Stimulated activated CD8-positive, alpha-beta memory T cell treated with anti-CD3 and anti-CD28 coated beads, Interleukin-7, amount 100 ng/mL, for 1 hour (primary cell): ENCODE data around the gene LRFN2.

Experiments
- DNase-seq, 2 donors: peaks; one replicate each; pipeline ENCODE4 v3.0.0-alpha.2; 2020; ENCODE audit warnings: low read depth in 2 of 2

Gene LRFN2

DNA sequence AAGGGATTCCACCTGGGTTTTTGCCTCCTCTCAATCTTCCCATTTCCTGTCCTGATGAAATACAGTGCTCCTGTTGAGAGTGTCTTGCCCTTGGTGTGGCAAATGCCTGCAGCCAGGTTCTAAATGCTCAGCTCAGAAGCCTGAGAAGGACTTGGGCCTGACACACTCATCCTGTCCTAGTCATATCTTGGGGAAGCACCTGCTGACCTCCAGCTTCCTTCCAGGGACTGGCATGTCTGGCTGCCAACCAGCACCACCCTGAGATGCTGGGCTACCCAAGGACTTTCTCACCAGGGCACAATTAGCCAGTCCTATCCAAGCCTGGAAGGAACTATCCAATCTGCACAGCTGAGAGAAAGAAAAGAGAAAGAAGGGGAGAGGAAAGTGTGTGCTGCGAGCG lies 43.4 kb downstream of the LRFN2 start:
- no peak for DNase-seq

GRCh38 chr6:40543146-40543545 lies 44.0 kb downstream of the LRFN2 start:
- no peak for DNase-seq

- no peak for DNase-seq
Measured at GRCh38 chr6:40542175-40542764, 44.9 kb downstream of the LRFN2 start.

- DNase-seq = no peak
Measured at GRCh38 chr6:40541556-40542174, 45.5 kb downstream of the LRFN2 start.

DNA sequence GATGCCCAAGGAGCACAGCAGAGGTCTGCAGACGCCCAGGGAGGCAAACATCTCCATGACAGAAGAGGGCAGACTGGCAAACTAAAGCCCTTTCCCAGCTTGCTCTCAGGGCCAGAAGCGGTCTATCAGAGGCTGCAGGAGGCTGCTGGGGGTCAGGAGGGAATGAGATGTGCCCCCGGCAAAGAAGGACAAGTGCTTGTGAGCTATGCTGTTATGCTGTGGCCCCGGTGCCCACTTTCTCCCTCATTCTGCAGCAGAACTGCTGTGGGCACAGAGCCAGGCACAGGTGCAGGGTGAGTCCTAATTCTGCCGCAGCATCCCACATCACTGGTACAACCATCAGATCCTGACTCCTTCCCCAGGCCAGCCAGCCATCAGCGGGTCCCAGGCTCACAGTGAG lies 46.4 kb downstream of the LRFN2 start:
- DNase-seq = no peak

DNA sequence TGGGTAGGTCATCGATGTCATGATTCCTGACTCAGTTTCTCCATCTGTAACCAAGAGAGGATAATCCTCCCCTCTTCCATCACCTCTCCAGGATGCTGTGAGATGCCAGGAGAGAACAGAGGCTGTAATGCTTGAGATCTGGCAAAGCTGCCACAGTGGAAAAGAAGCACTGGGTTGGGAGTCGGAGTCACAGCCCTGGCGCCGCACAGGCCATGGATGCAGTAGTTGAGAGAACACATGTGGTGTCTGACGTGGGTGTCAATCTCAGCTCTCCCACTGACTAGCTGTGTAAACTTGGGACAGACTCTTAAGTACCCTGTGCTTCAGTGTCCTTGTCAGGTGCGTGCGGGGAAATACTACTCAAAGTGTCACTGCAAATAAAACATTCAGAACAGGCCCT lies 47.3 kb downstream of the LRFN2 start:
- DNase-seq = no peak

- DNase-seq = no peak
Measured at GRCh38 chr6:40538556-40538955, 48.6 kb downstream of the LRFN2 start.

- DNase-seq = no peak
Measured at GRCh38 chr6:40537446-40537845, 49.7 kb downstream of the LRFN2 start.

DNA sequence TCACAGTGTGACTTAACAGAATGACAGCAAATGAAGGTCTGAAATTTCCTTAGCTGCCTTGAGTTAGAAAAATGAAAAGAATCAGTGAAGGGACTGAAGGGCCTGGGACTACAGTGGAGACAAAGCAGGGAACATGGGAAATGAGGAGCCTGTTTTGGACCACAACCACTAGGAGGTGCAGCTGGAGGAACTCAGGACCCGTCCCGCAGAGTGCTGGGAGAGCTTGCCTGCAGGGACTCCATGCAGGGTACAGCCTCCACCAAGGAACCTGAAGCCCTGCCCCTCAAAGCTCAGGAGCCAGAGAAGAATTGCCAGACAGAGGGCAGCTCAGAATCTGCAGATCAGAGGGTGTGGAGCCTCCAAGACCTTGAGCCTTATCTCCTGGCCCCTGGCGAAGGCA lies 50.7 kb downstream of the LRFN2 start:
- DNase-seq = no peak

DNA sequence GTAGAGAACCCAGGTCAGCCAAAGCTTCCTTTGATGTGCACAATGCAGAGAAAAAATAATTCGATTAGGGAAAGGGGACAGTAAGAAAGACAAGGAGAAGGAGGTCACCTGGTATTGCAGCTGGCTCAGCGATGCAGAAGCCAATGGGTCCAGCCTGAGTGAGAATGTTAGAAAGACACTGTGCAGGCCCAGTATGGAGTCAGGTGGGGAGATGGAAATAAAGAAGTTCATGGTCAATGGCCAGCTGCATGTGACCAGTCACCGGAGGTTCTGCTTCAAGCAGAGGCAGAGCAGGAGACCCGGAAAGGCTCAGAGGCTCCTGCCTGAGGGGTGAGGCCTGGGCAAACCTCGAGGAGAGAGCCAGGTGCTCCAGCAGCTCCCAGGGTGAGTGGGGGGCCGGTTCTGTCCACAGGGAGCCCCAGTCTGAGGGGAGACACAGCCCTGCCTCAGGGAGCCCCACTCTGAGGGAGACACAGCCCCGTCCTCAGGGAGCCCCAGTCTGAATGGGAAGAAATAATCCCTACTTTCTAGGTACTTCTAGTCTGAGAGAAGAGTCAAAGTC lies 51.3 kb downstream of the LRFN2 start:
- no peak for DNase-seq

- no peak for DNase-seq
Measured at GRCh38 chr6:40535110-40535818, 51.9 kb downstream of the LRFN2 start.

DNA sequence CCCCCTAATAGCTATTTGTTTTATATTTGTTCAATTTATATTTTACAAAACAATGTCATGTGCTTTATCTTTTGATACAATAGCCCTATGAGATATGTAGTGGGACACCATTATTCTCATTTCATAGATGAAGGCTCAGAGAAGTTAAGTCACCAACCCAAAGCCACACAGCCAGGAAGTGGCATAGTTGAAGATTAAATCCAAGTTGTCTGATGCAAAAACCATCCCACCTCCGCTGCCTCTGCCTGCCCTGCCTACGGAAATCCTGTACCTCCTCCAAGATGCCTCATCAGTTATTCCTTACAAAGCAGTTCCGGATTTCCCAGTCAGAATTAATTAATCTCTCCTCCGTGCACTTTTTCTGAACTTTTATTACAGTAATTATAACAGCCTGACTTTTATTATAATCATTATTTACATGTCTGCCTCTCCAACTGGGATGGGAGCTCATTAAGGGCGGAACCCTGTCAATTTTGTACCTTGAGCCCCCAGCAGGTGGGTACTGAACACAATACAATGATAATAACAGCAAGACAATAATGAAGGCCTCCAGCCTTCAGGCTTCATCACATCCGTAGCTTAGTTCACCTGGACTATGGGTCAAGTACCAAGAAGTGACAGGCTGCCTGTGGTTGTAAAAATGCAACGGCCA lies 54.7 kb downstream of the LRFN2 start:
- no peak for DNase-seq

DNA sequence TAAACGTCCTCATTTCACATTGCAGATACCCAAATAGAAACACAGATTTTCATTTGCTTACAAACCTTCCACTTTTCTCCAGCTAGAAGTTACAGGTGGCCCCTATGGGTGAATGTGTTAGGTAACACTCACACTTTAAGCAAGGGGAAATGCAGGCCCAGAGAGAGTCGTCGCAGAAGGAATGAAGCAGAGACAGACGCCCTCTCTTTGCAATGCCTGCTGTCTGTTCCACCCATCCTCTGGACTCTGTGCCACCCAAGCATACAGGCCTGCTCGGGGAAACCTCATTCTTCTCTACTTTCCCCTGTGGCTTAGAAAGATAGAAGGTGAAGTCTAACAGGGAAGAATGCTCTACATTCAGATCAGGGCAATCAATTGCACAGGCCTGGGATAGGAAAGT lies 57.2 kb downstream of the LRFN2 start:
- DNase-seq = no peak

- no peak for DNase-seq
Measured at GRCh38 chr6:40529040-40529439, 58.1 kb downstream of the LRFN2 start.

GRCh38 chr6:40528051-40528450 lies 59.1 kb downstream of the LRFN2 start:
- no peak for DNase-seq

- DNase-seq = no peak
Measured at GRCh38 chr6:40526036-40526435, 61.1 kb downstream of the LRFN2 start.

DNA sequence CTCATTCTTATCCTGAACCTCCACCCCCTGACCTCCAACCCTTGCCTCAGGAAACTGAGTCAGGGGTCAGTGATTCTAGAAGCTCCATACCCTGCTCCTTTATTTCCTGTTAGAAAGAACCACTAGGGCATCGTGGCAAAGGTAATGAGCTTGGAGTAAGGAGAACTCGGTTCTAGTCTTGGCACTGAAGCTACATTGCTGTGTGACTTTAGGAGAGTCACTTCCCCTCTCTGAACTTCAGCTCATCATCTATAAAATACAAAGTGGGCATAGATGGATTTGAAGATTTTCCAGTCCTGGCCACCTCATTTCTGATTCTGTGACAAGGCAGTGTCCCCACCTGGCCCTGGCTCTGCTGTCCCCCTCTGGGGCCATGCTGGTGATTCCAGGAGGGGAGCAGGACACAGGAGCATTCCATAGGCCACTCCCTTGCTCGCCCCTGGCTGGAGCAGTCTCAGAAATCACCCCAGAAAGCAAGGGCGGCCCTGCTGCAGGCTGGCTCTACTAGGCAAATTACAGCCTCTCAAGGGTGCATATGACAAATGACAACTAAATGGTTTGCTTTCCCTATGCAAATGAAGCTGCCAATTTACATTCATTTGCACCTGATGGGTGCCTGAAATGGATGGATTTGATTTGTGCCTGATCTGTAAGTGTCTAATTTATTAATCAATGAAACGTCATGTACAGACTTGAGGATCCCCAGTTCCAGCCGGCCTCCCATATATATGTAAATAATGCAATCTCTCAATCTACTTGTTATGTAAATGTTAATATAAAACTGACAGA lies 62.2 kb downstream of the LRFN2 start:
- DNase-seq = no peak

GRCh38 chr6:40523505-40524172 lies 63.5 kb downstream of the LRFN2 start:
- no peak for DNase-seq

- no peak for DNase-seq
Measured at GRCh38 chr6:40521496-40521895, 65.7 kb downstream of the LRFN2 start.

DNA sequence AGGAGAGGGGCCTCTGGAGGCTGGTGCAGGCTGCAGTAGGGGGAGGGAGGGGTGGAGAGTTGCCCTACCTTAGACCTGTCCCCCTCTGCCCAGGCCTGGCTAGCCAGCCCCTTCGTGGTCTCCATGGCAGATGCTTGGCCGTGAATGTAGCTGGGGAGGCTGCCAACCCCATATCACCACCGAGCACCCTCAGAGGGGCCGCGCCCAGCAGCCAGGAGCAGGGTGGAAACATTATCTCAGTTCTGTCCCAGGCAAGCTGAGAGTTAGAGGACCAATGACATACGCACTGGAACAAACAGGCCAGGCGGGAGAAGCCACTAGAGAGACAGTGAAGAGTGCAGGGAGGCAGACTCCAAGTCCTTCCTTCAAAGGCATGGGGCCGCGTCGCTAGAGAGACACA lies 66.5 kb downstream of the LRFN2 start:
- DNase-seq = no peak

DNA sequence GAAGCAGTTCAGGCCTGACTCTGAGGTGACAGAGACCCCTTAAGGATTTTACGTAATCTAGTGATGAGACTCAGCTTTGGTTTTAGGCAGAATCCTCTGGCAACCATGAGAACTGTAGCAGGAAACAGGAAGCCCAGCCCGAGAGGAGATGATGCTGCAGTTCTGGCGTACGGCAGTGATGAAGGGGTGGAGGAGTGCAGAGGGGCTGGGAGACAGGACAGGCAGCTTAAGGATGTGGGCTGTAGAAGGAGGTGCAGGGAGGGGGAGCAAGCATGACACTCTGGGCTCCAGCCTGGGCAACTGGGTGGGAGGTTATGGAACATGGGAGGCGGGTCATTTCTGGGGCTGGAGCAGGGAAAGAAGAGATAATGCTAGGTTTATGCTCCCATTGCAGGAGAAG lies 67.1 kb downstream of the LRFN2 start:
- DNase-seq = no peak
